ENCODE data around the gene HPCA.

Gene HPCA

GRCh38 chr1:32869923-32870614, 16.2 kb upstream of the HPCA start:
- TF ChIP-seq TAF1 (IDR thresholded peaks at IDR 0.05; ENCODE audit: low read depth, low read length) (no peak), SPI1 (IDR thresholded peaks at IDR 0.05; ENCODE audit: low read depth, low read length) (no peak), POLR2AphosphoS5 (IDR thresholded peaks at IDR 0.05; ENCODE audit: low read depth, low read length) (no peak), POLR2A (IDR thresholded peaks at IDR 0.05; ENCODE audit: low read depth, low read length) (no peak), PAX5 (IDR thresholded peaks at IDR 0.05; ENCODE audit: insufficient read depth, low read length, severe bottlenecking) (no peak)
- no peak for FAIRE-seq
- DNase-seq (ENCODE audit: insufficient read length, low spot score): no peak

DNA sequence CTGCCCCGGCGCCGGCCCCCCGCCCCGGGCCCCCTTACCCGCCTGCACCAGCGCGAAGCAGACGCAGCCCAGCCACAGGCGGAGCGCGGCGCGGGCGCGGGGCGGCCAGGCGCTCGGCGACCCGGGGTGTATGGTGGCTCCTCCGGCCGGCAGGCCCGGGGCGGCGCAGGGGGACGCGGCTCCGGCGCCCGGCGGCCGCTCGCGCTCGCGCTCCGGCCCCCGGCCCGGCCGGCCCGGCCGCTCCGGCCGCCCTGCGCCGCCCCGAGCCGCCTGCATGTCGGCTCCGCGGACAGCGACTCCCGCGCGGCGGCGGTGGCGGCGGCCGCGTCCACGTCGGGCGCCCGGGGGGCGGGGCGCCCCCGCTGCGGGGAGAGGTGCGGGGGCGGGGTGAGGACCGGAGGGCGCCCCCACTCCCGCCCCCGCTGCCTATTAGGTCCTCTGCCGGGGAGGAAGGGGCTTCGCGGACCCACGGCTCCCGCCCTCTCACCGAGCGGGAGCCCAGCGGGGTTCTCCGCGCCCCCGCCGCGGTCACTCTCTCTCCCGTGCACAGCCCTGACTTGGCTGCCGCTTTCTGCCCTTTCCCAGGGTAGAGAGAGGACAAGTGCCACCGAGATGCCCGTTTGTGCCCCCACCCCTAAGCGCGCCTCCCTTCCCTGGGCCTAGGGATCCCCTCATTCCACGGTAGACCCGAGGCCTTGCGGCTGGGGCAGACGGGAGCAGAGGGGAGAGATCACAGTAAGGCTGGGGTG, 15.5 kb upstream of the HPCA start, which contains the start of gene FNDC5:
FNDC5 (minus strand) TSS at position 298 of the 749 bp plus-strand sequence.
- FAIRE-seq: no peak
- TF ChIP-seq SPI1 (IDR thresholded peaks at IDR 0.05; ENCODE audit: low read depth, low read length) (no peak), POLR2A (IDR thresholded peaks at IDR 0.05; ENCODE audit: low read depth, low read length) (no peak)
- no peak for DNase-seq (ENCODE audit: insufficient read length, low spot score)

- DNase-seq (ENCODE audit: insufficient read length, low spot score): no peak
- no peak for FAIRE-seq
- TF ChIP-seq POLR2AphosphoS5 (IDR thresholded peaks at IDR 0.05; ENCODE audit: low read depth, low read length): no peak
- TF ChIP-seq PAX5 (IDR thresholded peaks at IDR 0.05; ENCODE audit: insufficient read depth, low read length, severe bottlenecking): no peak
- TF ChIP-seq SPI1 (IDR thresholded peaks at IDR 0.05; ENCODE audit: low read depth, low read length): no peak
Measured at GRCh38 chr1:32871364-32872191, 14.7 kb upstream of the HPCA start.

DNA sequence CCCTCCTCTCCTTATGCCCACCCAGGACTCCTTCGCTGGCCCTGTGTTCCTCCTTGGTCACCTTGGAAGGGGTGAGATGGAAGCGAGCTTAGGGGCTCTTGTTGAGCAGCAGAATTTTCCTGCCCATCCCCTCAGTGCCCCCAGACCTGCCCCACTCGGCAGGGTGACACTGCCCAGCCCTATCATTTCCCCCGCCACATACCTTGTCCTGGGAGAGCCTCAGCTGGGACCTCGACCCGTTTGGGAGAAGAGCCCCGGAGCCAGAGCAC, 14.2 kb upstream of the HPCA start:
- no peak for FAIRE-seq
- no peak for DNase-seq (ENCODE audit: insufficient read length, low spot score)
- TF ChIP-seq POLR2A (IDR thresholded peaks at IDR 0.05; ENCODE audit: low read depth, low read length) (no peak), PAX5 (IDR thresholded peaks at IDR 0.05; ENCODE audit: insufficient read depth, low read length, severe bottlenecking) (no peak), POLR2AphosphoS5 (IDR thresholded peaks at IDR 0.05; ENCODE audit: low read depth, low read length) (no peak), TAF1 (IDR thresholded peaks at IDR 0.05; ENCODE audit: low read depth, low read length) (no peak), POU2F2 (IDR thresholded peaks at IDR 0.05; ENCODE audit: low read depth, low read length) (no peak), SPI1 (IDR thresholded peaks at IDR 0.05; ENCODE audit: low read depth, low read length) (no peak)

DNA sequence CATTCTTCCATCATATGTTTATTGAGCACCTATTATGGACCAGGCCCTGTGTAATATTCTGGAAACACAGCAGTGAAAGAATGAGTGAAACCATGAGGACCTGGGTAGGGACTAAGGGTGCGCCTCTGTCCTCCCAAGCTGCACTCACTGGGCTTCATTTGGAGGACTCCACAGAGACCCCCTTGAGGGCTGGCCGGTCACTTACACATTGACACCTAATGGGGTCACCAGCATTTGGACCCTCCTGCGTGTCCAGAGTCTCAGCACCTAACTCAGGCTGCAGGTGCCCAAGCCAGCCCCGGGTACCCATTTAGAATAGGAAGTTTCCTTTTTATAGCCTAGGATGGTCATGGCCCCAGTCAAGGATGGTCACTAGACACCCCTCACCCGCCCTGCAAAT, 12.8 kb upstream of the HPCA start:
- TF ChIP-seq POU2F2 (IDR thresholded peaks at IDR 0.05; ENCODE audit: low read depth, low read length) (no peak), POLR2AphosphoS5 (IDR thresholded peaks at IDR 0.05; ENCODE audit: low read depth, low read length) (no peak), POLR2A (IDR thresholded peaks at IDR 0.05; ENCODE audit: low read depth, low read length) (no peak)
- no peak for FAIRE-seq
- DNase-seq (ENCODE audit: insufficient read length, low spot score): no peak

GRCh38 chr1:32874860-32875752, 11.2 kb upstream of the HPCA start:
- no peak for TF ChIP-seq SPI1 (IDR thresholded peaks at IDR 0.05; ENCODE audit: low read depth, low read length)
- no peak for TF ChIP-seq POLR2AphosphoS5 (IDR thresholded peaks at IDR 0.05; ENCODE audit: low read depth, low read length)
- no peak for TF ChIP-seq POLR2A (IDR thresholded peaks at IDR 0.05; ENCODE audit: low read depth, low read length)
- no peak for TF ChIP-seq PAX5 (IDR thresholded peaks at IDR 0.05; ENCODE audit: insufficient read depth, low read length, severe bottlenecking)
- no peak for TF ChIP-seq TAF1 (IDR thresholded peaks at IDR 0.05; ENCODE audit: low read depth, low read length)
- TF ChIP-seq POU2F2 (IDR thresholded peaks at IDR 0.05; ENCODE audit: low read depth, low read length): no peak
- peak; percentile 9 for FAIRE-seq
- no peak for DNase-seq (ENCODE audit: insufficient read length, low spot score)

GRCh38 chr1:32876341-32877210, 9.7 kb upstream of the HPCA start:
- no peak for TF ChIP-seq POU2F2 (IDR thresholded peaks at IDR 0.05; ENCODE audit: low read depth, low read length)
- DNase-seq (ENCODE audit: insufficient read length, low spot score) (peak; percentile 75), FAIRE-seq (peak; percentile 83)

GRCh38 chr1:32877211-32878110, 8.8 kb upstream of the HPCA start:
- no peak for FAIRE-seq
- no peak for TF ChIP-seq SPI1 (IDR thresholded peaks at IDR 0.05; ENCODE audit: low read depth, low read length)
- TF ChIP-seq PAX5 (IDR thresholded peaks at IDR 0.05; ENCODE audit: insufficient read depth, low read length, severe bottlenecking): no peak
- no peak for TF ChIP-seq POU2F2 (IDR thresholded peaks at IDR 0.05; ENCODE audit: low read depth, low read length)
- TF ChIP-seq TAF1 (IDR thresholded peaks at IDR 0.05; ENCODE audit: low read depth, low read length): no peak
- TF ChIP-seq POLR2AphosphoS5 (IDR thresholded peaks at IDR 0.05; ENCODE audit: low read depth, low read length): no peak
- no peak for TF ChIP-seq POLR2A (IDR thresholded peaks at IDR 0.05; ENCODE audit: low read depth, low read length)
- no peak for DNase-seq (ENCODE audit: insufficient read length, low spot score)
